HepG2 (cell line): ENCODE measurements around the gene CCDC148. TPM values are rescaled to one million over a fixed set of nuclear protein-coding genes. Genes with fewer than 3 reads are reported as not detected.

ENCODE experiments used
- FOXO1 ChIP-seq: sonication (generic); formaldehyde crosslinking; IDR thresholded peaks from 2 replicates; pipeline ENCODE4 v1.4.0; 2020; ENCODE audit warnings: missing genetic modification reagents
- HNRNPL ChIP-seq: fragments of 200-400 bp; formaldehyde crosslinking; IDR thresholded peaks from 2 replicates; pipeline ENCODE4 v1.6.1; 2017; ENCODE audit warnings: mild to moderate bottlenecking, low read depth, low read length
- JUNB ChIP-seq: sonication (generic); formaldehyde crosslinking; IDR thresholded peaks from 2 replicates; pipeline ENCODE4 v1.8.0; 2022; ENCODE audit warnings: missing genetic modification reagents, mild to moderate bottlenecking, borderline replicate concordance
- MBNL3 ChIP-seq: fragments of 250-450 bp; sonication (Bioruptor Pico); conservative IDR thresholded peaks from 2 replicates; pipeline ENCODE4 v1.8.0; 2022; ENCODE audit warnings: mild to moderate bottlenecking, inconsistent platforms
- MEIS2 ChIP-seq: sonication (generic); formaldehyde crosslinking; IDR thresholded peaks from 2 replicates; pipeline ENCODE4 v1.9.0; 2021; ENCODE audit warnings: mild to moderate bottlenecking, missing genetic modification reagents
- NFE2 ChIP-seq: sonication (generic); formaldehyde crosslinking; IDR thresholded peaks from 2 replicates; pipeline ENCODE4 v1.4.0; 2020; ENCODE audit warnings: missing genetic modification reagents
- RELA ChIP-seq: sonication (generic); formaldehyde crosslinking; IDR thresholded peaks from 2 replicates; pipeline ENCODE4 v1.4.0; 2020; ENCODE audit warnings: missing genetic modification reagents
- RORA ChIP-seq: sonication (generic); formaldehyde crosslinking; IDR thresholded peaks from 2 replicates; pipeline ENCODE4 v1.5.0; 2020; ENCODE audit warnings: mild to moderate bottlenecking, missing genetic modification reagents, moderate library complexity
- SMYD3 ChIP-seq: sonication (generic); formaldehyde crosslinking; IDR thresholded peaks from 2 replicates; pipeline ENCODE4 v1.8.1; 2023; ENCODE audit warnings: mild to moderate bottlenecking, missing genetic modification reagents
- SP4 ChIP-seq: sonication (generic); formaldehyde crosslinking; IDR thresholded peaks from 2 replicates; pipeline ENCODE4 v1.8.1; 2023; ENCODE audit warnings: mild to moderate bottlenecking, missing genetic modification reagents
- TBP ChIP-seq: sonication (generic); formaldehyde crosslinking; IDR thresholded peaks from 2 replicates; pipeline ENCODE4 v1.5.0; 2020; ENCODE audit warnings: missing genetic modification reagents
- U2AF2 ChIP-seq: fragments of 200-400 bp; formaldehyde crosslinking; IDR thresholded peaks from 2 replicates; pipeline ENCODE4 v1.6.1; 2017; ENCODE audit warnings: low read depth, mild to moderate bottlenecking, low read length
- ZNF543 ChIP-seq: sonication (generic); formaldehyde crosslinking; IDR thresholded peaks from 2 replicates; pipeline ENCODE4 v1.4.0; 2020; ENCODE audit warnings: mild to moderate bottlenecking, missing genetic modification reagents
- ZNF619 ChIP-seq: sonication (generic); formaldehyde crosslinking; IDR thresholded peaks from 2 replicates; pipeline ENCODE4 v1.4.0; 2020; ENCODE audit warnings: mild to moderate bottlenecking, missing genetic modification reagents
- ZNF749 ChIP-seq: sonication (generic); formaldehyde crosslinking; IDR thresholded peaks from 2 replicates; pipeline ENCODE4 v1.8.0; 2022; ENCODE audit warnings: mild to moderate bottlenecking, missing genetic modification reagents, moderate library complexity, borderline replicate concordance
- ZNF782 ChIP-seq: sonication (generic); formaldehyde crosslinking; IDR thresholded peaks from 2 replicates; pipeline ENCODE4 v1.4.0; 2020; ENCODE audit warnings: missing genetic modification reagents, mild to moderate bottlenecking, borderline replicate concordance
- polyA plus RNA-seq, 8 experiments: library from polyadenylated mRNA; depleted of rRNA in 3 of 8; stranded (reverse) in 7 of 8; unstranded in 1 of 8; fragments of >200 nt; fragmentation: Illumina TruSeq in 4 of 8; extraction: Trizol in 4 of 8; gene quantifications; 2 replicates each; pipeline versions ENCODE4 v1.2.1 to v1.2.3, GENCODE V29; 2011 to 2016; ENCODE audit warnings: low read depth in 4 of 8, missing spikeins in 1 of 8, mixed read lengths in 1 of 8; ENCODE audit not compliant: insufficient read depth in 1 of 8
- total RNA-seq, 5 experiments: library from RNA; depleted of rRNA; stranded (reverse); fragments of >200 nt; fragmentation: Illumina TruSeq; extraction: Trizol; gene quantifications; 2 replicates each; pipeline ENCODE4 v1.2.3, GENCODE V29; 2016; ENCODE audit warnings: low read depth in 1 of 5
- TF ChIP-seq, protein P1 (sequence below): sonication (generic); formaldehyde crosslinking; IDR thresholded peaks from 2 replicates; pipeline ENCODE4 v1.5.1; 2020; ENCODE audit warnings: mild to moderate bottlenecking, missing genetic modification reagents
- TF ChIP-seq, protein P2 (sequence below): sonication (generic); formaldehyde crosslinking; IDR thresholded peaks from 2 replicates; pipeline ENCODE4 v1.5.0; 2020; ENCODE audit warnings: mild to moderate bottlenecking, missing genetic modification reagents
- TF ChIP-seq, protein P3 (sequence below): sonication (generic); formaldehyde crosslinking; IDR thresholded peaks from 2 replicates; pipeline ENCODE4 v1.5.1; 2020; ENCODE audit warnings: mild to moderate bottlenecking, missing genetic modification reagents, moderate library complexity
- TF ChIP-seq, protein P4 (sequence below): sonication (generic); formaldehyde crosslinking; IDR thresholded peaks from 2 replicates; pipeline ENCODE4 v1.8.1; 2023; ENCODE audit warnings: mild to moderate bottlenecking, moderate library complexity, missing genetic modification reagents
- TF ChIP-seq, protein P5 (sequence below): sonication (generic); formaldehyde crosslinking; IDR thresholded peaks from 2 replicates; pipeline ENCODE4 v1.5.0; 2020; ENCODE audit warnings: mild to moderate bottlenecking, low read depth, missing genetic modification reagents, borderline replicate concordance

CCDC148 gene
- total and polyA plus RNA-seq, 2 of the 13 experiments (the other 11 are each of a cell fraction or from before 2014, with no cell fraction given): 0.30 to 0.49 TPM

DNA sequence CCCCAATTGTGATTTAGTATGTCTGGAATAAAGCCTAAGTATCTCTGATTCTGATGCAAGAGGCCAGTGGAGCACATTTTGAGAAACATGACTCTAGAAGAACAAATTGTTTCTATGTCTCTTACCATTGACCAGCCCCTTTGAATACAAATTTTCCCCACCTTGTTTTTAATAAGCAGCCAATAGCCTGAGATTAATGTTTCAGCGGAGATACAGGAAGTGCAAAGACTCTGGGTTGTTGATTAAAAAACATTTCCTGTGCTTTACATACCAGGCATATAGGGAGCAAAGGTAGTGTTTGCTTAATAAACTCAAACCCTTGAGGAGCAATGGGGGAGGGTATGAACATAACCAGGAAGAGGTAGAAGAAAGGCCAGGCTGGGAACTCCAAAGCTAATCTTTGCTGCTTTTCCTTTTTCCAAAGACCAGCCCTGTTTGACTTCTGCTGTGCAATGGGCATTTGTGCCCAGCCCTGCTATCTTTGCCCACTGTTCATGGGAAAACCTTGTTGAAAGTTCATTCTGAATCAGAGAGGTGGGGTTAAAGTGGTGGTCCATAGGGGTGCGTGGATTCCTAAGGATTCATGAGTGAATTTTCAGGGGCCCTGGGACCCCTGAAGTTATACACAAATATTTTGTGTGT lies 325.6 kb downstream of the CCDC148 start (continued):
- TF ChIP-seq, protein P1, sequence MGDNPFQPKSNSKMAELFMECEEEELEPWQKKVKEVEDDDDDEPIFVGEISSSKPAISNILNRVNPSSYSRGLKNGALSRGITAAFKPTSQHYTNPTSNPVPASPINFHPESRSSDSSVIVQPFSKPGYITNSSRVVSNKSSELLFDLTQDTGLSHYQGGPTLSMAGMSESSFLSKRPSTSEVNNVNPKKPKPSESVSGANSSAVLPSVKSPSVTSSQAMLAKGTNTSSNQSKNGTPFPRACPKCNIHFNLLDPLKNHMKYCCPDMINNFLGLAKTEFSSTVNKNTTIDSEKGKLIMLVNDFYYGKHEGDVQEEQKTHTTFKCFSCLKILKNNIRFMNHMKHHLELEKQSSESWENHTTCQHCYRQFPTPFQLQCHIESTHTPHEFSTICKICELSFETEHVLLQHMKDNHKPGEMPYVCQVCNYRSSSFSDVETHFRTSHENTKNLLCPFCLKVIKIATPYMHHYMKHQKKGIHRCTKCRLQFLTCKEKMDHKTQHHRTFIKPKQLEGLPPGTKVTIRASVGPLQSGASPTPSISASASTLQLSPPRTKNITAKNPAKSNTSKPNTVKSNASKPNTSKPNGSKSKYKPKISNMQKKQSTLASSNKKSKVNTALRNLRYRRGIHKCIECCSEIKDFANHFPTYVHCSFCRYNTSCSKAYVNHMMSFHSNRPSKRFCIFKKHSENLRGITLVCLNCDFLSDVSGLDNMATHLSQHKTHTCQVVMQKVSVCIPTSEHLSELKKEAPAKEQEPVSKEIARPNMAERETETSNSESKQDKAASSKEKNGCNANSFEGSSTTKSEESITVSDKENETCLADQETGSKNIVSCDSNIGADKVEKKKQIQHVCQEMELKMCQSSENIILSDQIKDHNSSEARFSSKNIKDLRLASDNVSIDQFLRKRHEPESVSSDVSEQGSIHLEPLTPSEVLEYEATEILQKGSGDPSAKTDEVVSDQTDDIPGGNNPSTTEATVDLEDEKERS (CRISPR knock-in tag): no peak
- no peak for TF ChIP-seq RELA
- TF ChIP-seq ZNF782 (CRISPR knock-in tag): no peak
- TF ChIP-seq MEIS2: peak; percentile 54; the same call in 1 of the 2 replicates
- no peak for TF ChIP-seq NFE2 (CRISPR knock-in tag)
- no peak for TF ChIP-seq ZNF619 (CRISPR knock-in tag)
- TF ChIP-seq, protein P2, sequence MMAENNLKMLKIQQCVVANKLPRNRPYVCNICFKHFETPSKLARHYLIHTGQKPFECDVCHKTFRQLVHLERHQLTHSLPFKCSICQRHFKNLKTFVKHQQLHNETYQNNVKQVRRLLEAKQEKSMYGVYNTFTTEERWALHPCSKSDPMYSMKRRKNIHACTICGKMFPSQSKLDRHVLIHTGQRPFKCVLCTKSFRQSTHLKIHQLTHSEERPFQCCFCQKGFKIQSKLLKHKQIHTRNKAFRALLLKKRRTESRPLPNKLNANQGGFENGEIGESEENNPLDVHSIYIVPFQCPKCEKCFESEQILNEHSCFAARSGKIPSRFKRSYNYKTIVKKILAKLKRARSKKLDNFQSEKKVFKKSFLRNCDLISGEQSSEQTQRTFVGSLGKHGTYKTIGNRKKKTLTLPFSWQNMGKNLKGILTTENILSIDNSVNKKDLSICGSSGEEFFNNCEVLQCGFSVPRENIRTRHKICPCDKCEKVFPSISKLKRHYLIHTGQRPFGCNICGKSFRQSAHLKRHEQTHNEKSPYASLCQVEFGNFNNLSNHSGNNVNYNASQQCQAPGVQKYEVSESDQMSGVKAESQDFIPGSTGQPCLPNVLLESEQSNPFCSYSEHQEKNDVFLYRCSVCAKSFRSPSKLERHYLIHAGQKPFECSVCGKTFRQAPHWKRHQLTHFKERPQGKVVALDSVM (CRISPR knock-in tag): no peak
- TF ChIP-seq, protein P3, sequence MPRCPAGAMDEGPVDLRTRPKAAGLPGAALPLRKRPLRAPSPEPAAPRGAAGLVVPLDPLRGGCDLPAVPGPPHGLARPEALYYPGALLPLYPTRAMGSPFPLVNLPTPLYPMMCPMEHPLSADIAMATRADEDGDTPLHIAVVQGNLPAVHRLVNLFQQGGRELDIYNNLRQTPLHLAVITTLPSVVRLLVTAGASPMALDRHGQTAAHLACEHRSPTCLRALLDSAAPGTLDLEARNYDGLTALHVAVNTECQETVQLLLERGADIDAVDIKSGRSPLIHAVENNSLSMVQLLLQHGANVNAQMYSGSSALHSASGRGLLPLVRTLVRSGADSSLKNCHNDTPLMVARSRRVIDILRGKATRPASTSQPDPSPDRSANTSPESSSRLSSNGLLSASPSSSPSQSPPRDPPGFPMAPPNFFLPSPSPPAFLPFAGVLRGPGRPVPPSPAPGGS (CRISPR knock-in tag): 0 out of 2 replicates have a peak, but pooled peaks have one; percentile 37
- TF ChIP-seq SP4: no peak
- 0 out of 2 replicates have a peak, but pooled peaks have one; percentile 59 for TF ChIP-seq RORA (CRISPR knock-in tag)
- TF ChIP-seq, protein P4, sequence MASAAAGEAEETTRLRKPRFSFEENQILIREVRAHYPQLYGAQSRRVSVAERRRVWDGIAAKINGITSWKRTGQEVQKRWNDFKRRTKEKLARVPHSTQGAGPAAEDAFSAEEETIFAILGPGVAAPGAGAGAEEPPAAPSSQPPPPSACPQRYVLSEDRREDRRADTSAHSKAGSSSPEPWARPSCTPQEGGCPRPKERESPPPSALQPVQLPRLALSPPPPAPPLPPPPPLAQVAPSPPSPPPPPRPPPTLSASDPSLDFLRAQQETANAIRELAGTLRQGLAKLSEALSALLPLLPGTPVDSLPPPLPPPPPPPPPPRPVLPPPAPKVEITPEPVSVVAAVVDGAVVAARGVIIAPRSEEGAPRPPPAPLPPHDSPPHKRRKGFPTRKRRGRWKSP (CRISPR knock-in tag): no peak; the same call in 1 of the 2 replicates
- no peak for TF ChIP-seq U2AF2
- 0 out of 2 replicates have a peak, but pooled peaks have one; percentile 40 for TF ChIP-seq HNRNPL
- no peak for TF ChIP-seq MBNL3 (CRISPR knock-in tag)
- TF ChIP-seq FOXO1 (CRISPR knock-in tag): peak; percentile 97
- TF ChIP-seq, protein P5, sequence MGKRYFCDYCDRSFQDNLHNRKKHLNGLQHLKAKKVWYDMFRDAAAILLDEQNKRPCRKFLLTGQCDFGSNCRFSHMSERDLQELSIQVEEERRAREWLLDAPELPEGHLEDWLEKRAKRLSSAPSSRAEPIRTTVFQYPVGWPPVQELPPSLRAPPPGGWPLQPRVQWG (CRISPR knock-in tag): no peak
- no peak for TF ChIP-seq TBP (CRISPR knock-in tag)
- no peak; the same call in 1 of the 2 replicates for TF ChIP-seq SMYD3 (CRISPR knock-in tag)
- TF ChIP-seq ZNF749 (CRISPR knock-in tag): no peak
- TF ChIP-seq JUNB (CRISPR knock-in tag): peak; percentile 30; the same call in 1 of the 2 replicates
- TF ChIP-seq ZNF543 (CRISPR knock-in tag): no peak
